Duodenal mucosa (tissue), 2 donors: ENCODE data around the gene UBR3.

ENCODE experiments used
- H3K27ac ChIP-seq: one replicate; pipeline ENCODE4 v1.7.0; 2013; ENCODE audit warnings: low read depth, low read length
- H3K27me3 ChIP-seq, 2 donors: one replicate each; pipeline ENCODE4 v1.7.0; 2013; ENCODE audit warnings: low read length in 2 of 2, control low read depth in 1 of 2; ENCODE audit not compliant: insufficient read depth in 2 of 2, control insufficient read depth in 1 of 2
- H3K36me3 ChIP-seq, 2 donors: one replicate each; pipeline ENCODE4 v1.7.0; 2013; ENCODE audit warnings: low read length in 2 of 2, control low read depth in 1 of 2; ENCODE audit not compliant: insufficient read depth in 2 of 2, control insufficient read depth in 1 of 2
- H3K4me1 ChIP-seq, 2 donors: one replicate each; pipeline ENCODE4 v1.7.0; 2013; ENCODE audit warnings: low read length in 2 of 2, control low read depth in 1 of 2; ENCODE audit not compliant: insufficient read depth in 2 of 2, control insufficient read depth in 1 of 2
- H3K4me3 ChIP-seq, 2 donors: one replicate each; pipeline ENCODE4 v1.7.0; 2013; ENCODE audit warnings: low read length in 2 of 2, low read depth in 1 of 2
- H3K9ac ChIP-seq, 2 donors: one replicate each; pipeline ENCODE4 v1.7.0; 2013; ENCODE audit warnings: low read length in 2 of 2, low read depth in 1 of 2
- H3K9me3 ChIP-seq, 2 donors: one replicate each; pipeline ENCODE4 v1.7.0; 2013; ENCODE audit warnings: low read length in 2 of 2, control low read depth in 1 of 2; ENCODE audit not compliant: control insufficient read depth in 1 of 2

UBR3 gene

GRCh38 chr2:169965495-169965894 is 138.2 kb downstream of the UBR3 start:
- Histone ChIP-seq H3K9me3 (no peaks in the 10 kb centered on the region), H3K36me3 (peaks cover 4 to 29% of the 10 kb centered on the region in 2 donors), H3K4me3 (no peak overlapping the region), H3K9ac (no peak overlapping the region), H3K27ac (no peak overlapping the region), H3K4me1 (no peaks in the 10 kb centered on the region), H3K27me3 (no peaks in the 10 kb centered on the region)

- Histone ChIP-seq H3K9ac (no peak overlapping the region), H3K27me3 (no peaks in the 10 kb centered on the region), H3K36me3 (peaks cover 4 to 21% of the 10 kb centered on the region in 2 donors), H3K4me3 (no peak overlapping the region), H3K9me3 (no peaks in the 10 kb centered on the region), H3K27ac (no peak overlapping the region), H3K4me1 (no peaks in the 10 kb centered on the region)
Observed at GRCh38 chr2:169966454-169966853, 139.2 kb downstream of the UBR3 start.

GRCh38 chr2:169968743-169969142 is 141.5 kb downstream of the UBR3 start:
- no peaks in the 10 kb centered on the region for H3K27me3 ChIP-seq
- no peaks in the 10 kb centered on the region for H3K4me1 ChIP-seq

GRCh38 chr2:169975221-169975620 is 148.0 kb downstream of the UBR3 start:
- Histone ChIP-seq H3K36me3 (peaks cover 10 to 14% of the 10 kb centered on the region in 2 donors), H3K4me1 (no peaks in the 10 kb centered on the region), H3K27ac (no peak overlapping the region), H3K4me3 (no peak overlapping the region), H3K9me3 (peaks cover 11 to 13% of the 10 kb centered on the region in 2 donors), H3K27me3 (no peaks in the 10 kb centered on the region), H3K9ac (no peak overlapping the region)

More at GRCh38 chr2:169968743-169969142, 141.5 kb downstream of the UBR3 start:
- Histone ChIP-seq H3K36me3 (peaks cover 4 to 19% of the 10 kb centered on the region in 2 donors), H3K27ac (no peak overlapping the region), H3K4me3 (no peak overlapping the region), H3K9ac (no peak overlapping the region), H3K9me3 (no peaks in the 10 kb centered on the region)

GRCh38 chr2:169976335-169976851 is 149.1 kb downstream of the UBR3 start:
- Histone ChIP-seq H3K27me3 (no peaks in the 10 kb centered on the region), H3K36me3 (peaks cover 10 to 14% of the 10 kb centered on the region in 2 donors), H3K4me1 (no peaks in the 10 kb centered on the region), H3K9ac (no peak overlapping the region), H3K27ac (no peak overlapping the region), H3K4me3 (no peak overlapping the region), H3K9me3 (peaks cover 11 to 13% of the 10 kb centered on the region in 2 donors)

- H3K36me3 ChIP-seq = peaks cover 10 to 14% of the 10 kb centered on the region in 2 donors
- no peak overlapping the region for H3K9ac ChIP-seq
- no peak overlapping the region for H3K4me3 ChIP-seq
- H3K9me3 ChIP-seq = peaks cover 11 to 13% of the 10 kb centered on the region in 2 donors
- no peaks in the 10 kb centered on the region for H3K27me3 ChIP-seq
- H3K4me1 ChIP-seq = no peaks in the 10 kb centered on the region
- H3K27ac ChIP-seq = no peak overlapping the region
Observed at GRCh38 chr2:169977530-169977929, 150.3 kb downstream of the UBR3 start.

GRCh38 chr2:169978402-169979017 is 151.3 kb downstream of the UBR3 start:
- no peak overlapping the region for H3K9ac ChIP-seq
- H3K27me3 ChIP-seq = no peaks in the 10 kb centered on the region
- H3K4me3 ChIP-seq = no peak overlapping the region

GRCh38 chr2:169979025-169979424 is 151.8 kb downstream of the UBR3 start:
- no peak overlapping the region for H3K4me3 ChIP-seq
- H3K36me3 ChIP-seq = peaks cover 10 to 14% of the 10 kb centered on the region in 2 donors
- no peak overlapping the region for H3K9ac ChIP-seq
- H3K4me1 ChIP-seq = no peaks in the 10 kb centered on the region
- H3K27me3 ChIP-seq = no peaks in the 10 kb centered on the region
- H3K9me3 ChIP-seq = peaks cover 11 to 13% of the 10 kb centered on the region in 2 donors
- H3K27ac ChIP-seq = no peak overlapping the region

More at GRCh38 chr2:169978402-169979017, 151.3 kb downstream of the UBR3 start:
- no peak overlapping the region for H3K27ac ChIP-seq
- H3K9me3 ChIP-seq = peaks cover 11 to 13% of the 10 kb centered on the region in 2 donors
- H3K36me3 ChIP-seq = peaks cover 10 to 14% of the 10 kb centered on the region in 2 donors
- H3K4me1 ChIP-seq = no peaks in the 10 kb centered on the region

- H3K27ac ChIP-seq = no peak overlapping the region
- no peaks in the 10 kb centered on the region for H3K4me1 ChIP-seq
- H3K9me3 ChIP-seq = peaks cover 11 to 13% of the 10 kb centered on the region in 2 donors
- H3K27me3 ChIP-seq = no peaks in the 10 kb centered on the region
- H3K4me3 ChIP-seq = no peak overlapping the region
- no peak overlapping the region for H3K9ac ChIP-seq
- H3K36me3 ChIP-seq = peaks cover 10 to 14% of the 10 kb centered on the region in 2 donors
Observed at GRCh38 chr2:169980001-169980400, 152.7 kb downstream of the UBR3 start.

- no peak overlapping the region for H3K27ac ChIP-seq
- peaks cover 6 to 9% of the 10 kb centered on the region in 2 donors for H3K9me3 ChIP-seq
- H3K9ac ChIP-seq = no peak overlapping the region
- H3K27me3 ChIP-seq = no peaks in the 10 kb centered on the region
- H3K36me3 ChIP-seq = peaks cover 6 to 14% of the 10 kb centered on the region in 2 donors
- H3K4me3 ChIP-seq = no peak overlapping the region
- no peaks in the 10 kb centered on the region for H3K4me1 ChIP-seq
Observed at GRCh38 chr2:169980643-169981042, 153.4 kb downstream of the UBR3 start.
